ENCODE data around the gene RGN.
"Not testable (repeated sequence)": the region's sequence is repeated elsewhere in the genome, so short reads cannot be mapped to it uniquely, and the experiment has no call there.

DNA sequence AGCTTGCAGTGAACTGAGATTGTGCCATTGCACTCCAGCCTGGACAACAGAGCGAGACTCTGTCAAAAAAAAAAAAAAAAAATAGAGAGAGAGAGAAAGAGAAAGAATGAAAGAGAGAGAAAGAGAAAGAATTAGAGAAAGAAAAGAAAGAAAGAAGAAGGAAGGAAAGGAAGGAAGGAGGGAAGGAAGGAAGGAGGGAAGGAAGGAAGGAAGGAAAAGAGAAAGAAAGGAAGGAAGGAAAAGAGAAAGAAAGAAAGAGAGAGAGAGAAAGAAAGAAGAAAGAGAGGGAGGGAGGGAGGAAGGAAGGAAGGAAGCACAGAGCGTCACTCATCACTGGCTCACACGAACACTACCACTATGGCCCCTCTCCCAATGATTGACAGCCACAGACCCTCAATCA, 46.2 kb downstream of the RGN start:
- TF ChIP-seq TAF1 (conservative IDR thresholded peaks at IDR 0.05); RXRA (IDR thresholded peaks at IDR 0.05); GABPA (IDR thresholded peaks at IDR 0.05 in 1 of 2, conservative IDR thresholded peaks at IDR 0.05 in 1 of 2); NR2F2 (IDR thresholded peaks at IDR 0.05); RAD21 (IDR thresholded peaks at IDR 0.05); SP1 (IDR thresholded peaks at IDR 0.05); FOXA2 (IDR thresholded peaks at IDR 0.05); HNF4G (IDR thresholded peaks at IDR 0.05): not testable (repeated sequence)
- TF ChIP-seq, protein P1, sequence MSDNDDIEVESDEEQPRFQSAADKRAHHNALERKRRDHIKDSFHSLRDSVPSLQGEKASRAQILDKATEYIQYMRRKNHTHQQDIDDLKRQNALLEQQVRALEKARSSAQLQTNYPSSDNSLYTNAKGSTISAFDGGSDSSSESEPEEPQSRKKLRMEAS (IDR thresholded peaks at IDR 0.05): not testable (repeated sequence)
- TF ChIP-seq, protein P2, sequence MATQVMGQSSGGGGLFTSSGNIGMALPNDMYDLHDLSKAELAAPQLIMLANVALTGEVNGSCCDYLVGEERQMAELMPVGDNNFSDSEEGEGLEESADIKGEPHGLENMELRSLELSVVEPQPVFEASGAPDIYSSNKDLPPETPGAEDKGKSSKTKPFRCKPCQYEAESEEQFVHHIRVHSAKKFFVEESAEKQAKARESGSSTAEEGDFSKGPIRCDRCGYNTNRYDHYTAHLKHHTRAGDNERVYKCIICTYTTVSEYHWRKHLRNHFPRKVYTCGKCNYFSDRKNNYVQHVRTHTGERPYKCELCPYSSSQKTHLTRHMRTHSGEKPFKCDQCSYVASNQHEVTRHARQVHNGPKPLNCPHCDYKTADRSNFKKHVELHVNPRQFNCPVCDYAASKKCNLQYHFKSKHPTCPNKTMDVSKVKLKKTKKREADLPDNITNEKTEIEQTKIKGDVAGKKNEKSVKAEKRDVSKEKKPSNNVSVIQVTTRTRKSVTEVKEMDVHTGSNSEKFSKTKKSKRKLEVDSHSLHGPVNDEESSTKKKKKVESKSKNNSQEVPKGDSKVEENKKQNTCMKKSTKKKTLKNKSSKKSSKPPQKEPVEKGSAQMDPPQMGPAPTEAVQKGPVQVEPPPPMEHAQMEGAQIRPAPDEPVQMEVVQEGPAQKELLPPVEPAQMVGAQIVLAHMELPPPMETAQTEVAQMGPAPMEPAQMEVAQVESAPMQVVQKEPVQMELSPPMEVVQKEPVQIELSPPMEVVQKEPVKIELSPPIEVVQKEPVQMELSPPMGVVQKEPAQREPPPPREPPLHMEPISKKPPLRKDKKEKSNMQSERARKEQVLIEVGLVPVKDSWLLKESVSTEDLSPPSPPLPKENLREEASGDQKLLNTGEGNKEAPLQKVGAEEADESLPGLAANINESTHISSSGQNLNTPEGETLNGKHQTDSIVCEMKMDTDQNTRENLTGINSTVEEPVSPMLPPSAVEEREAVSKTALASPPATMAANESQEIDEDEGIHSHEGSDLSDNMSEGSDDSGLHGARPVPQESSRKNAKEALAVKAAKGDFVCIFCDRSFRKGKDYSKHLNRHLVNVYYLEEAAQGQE (IDR thresholded peaks at IDR 0.05): not testable (repeated sequence)
- TF ChIP-seq, protein P3, sequence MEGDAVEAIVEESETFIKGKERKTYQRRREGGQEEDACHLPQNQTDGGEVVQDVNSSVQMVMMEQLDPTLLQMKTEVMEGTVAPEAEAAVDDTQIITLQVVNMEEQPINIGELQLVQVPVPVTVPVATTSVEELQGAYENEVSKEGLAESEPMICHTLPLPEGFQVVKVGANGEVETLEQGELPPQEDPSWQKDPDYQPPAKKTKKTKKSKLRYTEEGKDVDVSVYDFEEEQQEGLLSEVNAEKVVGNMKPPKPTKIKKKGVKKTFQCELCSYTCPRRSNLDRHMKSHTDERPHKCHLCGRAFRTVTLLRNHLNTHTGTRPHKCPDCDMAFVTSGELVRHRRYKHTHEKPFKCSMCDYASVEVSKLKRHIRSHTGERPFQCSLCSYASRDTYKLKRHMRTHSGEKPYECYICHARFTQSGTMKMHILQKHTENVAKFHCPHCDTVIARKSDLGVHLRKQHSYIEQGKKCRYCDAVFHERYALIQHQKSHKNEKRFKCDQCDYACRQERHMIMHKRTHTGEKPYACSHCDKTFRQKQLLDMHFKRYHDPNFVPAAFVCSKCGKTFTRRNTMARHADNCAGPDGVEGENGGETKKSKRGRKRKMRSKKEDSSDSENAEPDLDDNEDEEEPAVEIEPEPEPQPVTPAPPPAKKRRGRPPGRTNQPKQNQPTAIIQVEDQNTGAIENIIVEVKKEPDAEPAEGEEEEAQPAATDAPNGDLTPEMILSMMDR (IDR thresholded peaks at IDR 0.05; ENCODE audit: low read depth, low read length, missing input control): not testable (repeated sequence)
- TF ChIP-seq, protein P4, sequence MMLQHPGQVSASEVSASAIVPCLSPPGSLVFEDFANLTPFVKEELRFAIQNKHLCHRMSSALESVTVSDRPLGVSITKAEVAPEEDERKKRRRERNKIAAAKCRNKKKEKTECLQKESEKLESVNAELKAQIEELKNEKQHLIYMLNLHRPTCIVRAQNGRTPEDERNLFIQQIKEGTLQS (IDR thresholded peaks at IDR 0.05): not testable (repeated sequence)
